ENCODE measurements around the gene MKKS. TPM values are rescaled to one million over a fixed set of nuclear protein-coding genes. Genes with fewer than 3 reads are reported as not detected.

Gene MKKS
- total RNA-seq, 1 experiment from 2014 or later: 19.9 TPM

DNA sequence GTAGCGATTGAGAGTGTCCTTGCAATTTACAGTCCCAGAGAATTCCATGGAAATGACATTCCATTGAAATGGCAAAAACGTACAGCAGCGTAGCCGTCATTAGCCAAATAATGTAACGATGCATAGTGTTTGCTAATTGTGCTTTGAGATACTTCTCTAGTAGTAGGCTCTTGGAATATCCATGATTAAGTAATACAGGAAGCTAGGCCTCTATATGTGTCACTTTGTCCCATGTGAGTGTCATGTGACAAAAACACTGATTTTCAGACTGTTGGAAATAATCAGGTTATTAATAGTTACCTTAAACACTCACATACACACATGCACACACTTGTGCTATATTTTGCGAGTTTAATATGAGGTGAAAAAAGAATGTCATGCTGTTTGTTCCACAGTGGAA lies 36.3 kb upstream of the MKKS start:
- intact Hi-C loops (cut with micrococcal nuclease): no loop called here
- peaks cover 45 to 47% of the 10 kb centered on the region in 2 experiments for H3K4me1 ChIP-seq (ENCODE audit: control insufficient read depth in 1 of 2, insufficient read depth in 2 of 2, low read length in 2 of 2)
- H3K9me2 ChIP-seq (ENCODE audit: insufficient read depth): no peaks in the 10 kb centered on the region
- H4K20me1 ChIP-seq (ENCODE audit: insufficient read depth): no peaks in the 10 kb centered on the region
- CTCF ChIA-PET: no interaction called here
- no peak overlapping the region for H3K4me2 ChIP-seq (ENCODE audit: low read length)
- H3K27ac ChIP-seq (ENCODE audit: low read depth, low read length): 0 out of 2 replicates have a peak overlapping the region, but pooled peaks have one; percentile 7
- no peak overlapping the region for H3K4me3 ChIP-seq (replicated peaks in 1 of 2; ENCODE audit: low read depth in 1 of 2, low read length in 2 of 2)
- DNase-seq (ENCODE audit: low read depth, low spot score) (no peak), ATAC-seq (no peak)
- no peaks in the 10 kb centered on the region for H3K9me3 ChIP-seq (ENCODE audit: control insufficient read depth in 1 of 2, insufficient read depth in 1 of 2, low read depth in 1 of 2, low read length in 2 of 2)
- H3K36me3 ChIP-seq (ENCODE audit: control insufficient read depth in 1 of 2, insufficient read depth in 2 of 2, low read length in 2 of 2): no peaks in the 10 kb centered on the region
- no peaks in the 10 kb centered on the region for H3K27me3 ChIP-seq (ENCODE audit: insufficient read depth, low read length)
- POLR2A ChIA-PET: no interaction called here
- RAD21 ChIA-PET (ENCODE audit: low non-redundant PET in 1 of 2, low total read pairs in 2 of 2, uncharacterized antibody in 2 of 2, unreplicated experiment in 2 of 2): no interaction called here
- no TSS peak for BruUV-seq (replicated peaks)
- TF ChIP-seq FOSL1 (IDR thresholded peaks at IDR 0.05; ENCODE audit: low read depth): no peak
- TF ChIP-seq EZH2phosphoT487 (IDR thresholded peaks at IDR 0.05; ENCODE audit: borderline replicate concordance): no peak
- TF ChIP-seq, protein P1, sequence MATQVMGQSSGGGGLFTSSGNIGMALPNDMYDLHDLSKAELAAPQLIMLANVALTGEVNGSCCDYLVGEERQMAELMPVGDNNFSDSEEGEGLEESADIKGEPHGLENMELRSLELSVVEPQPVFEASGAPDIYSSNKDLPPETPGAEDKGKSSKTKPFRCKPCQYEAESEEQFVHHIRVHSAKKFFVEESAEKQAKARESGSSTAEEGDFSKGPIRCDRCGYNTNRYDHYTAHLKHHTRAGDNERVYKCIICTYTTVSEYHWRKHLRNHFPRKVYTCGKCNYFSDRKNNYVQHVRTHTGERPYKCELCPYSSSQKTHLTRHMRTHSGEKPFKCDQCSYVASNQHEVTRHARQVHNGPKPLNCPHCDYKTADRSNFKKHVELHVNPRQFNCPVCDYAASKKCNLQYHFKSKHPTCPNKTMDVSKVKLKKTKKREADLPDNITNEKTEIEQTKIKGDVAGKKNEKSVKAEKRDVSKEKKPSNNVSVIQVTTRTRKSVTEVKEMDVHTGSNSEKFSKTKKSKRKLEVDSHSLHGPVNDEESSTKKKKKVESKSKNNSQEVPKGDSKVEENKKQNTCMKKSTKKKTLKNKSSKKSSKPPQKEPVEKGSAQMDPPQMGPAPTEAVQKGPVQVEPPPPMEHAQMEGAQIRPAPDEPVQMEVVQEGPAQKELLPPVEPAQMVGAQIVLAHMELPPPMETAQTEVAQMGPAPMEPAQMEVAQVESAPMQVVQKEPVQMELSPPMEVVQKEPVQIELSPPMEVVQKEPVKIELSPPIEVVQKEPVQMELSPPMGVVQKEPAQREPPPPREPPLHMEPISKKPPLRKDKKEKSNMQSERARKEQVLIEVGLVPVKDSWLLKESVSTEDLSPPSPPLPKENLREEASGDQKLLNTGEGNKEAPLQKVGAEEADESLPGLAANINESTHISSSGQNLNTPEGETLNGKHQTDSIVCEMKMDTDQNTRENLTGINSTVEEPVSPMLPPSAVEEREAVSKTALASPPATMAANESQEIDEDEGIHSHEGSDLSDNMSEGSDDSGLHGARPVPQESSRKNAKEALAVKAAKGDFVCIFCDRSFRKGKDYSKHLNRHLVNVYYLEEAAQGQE (IDR thresholded peaks at IDR 0.05; ENCODE audit: low read depth): no peak
- no peak for TF ChIP-seq POLR2AphosphoS5 (IDR thresholded peaks at IDR 0.05; ENCODE audit: low read depth, low read length)
- TF ChIP-seq SRF (IDR thresholded peaks at IDR 0.05; ENCODE audit: low read depth): no peak
- no peak for TF ChIP-seq EGR1 (IDR thresholded peaks at IDR 0.05; ENCODE audit: low read depth)
- no peak for TF ChIP-seq POLR2A (IDR thresholded peaks at IDR 0.05; ENCODE audit: borderline replicate concordance, extremely low read depth, insufficient read depth, insufficient read length)
- no peak for TF ChIP-seq SIN3A (IDR thresholded peaks at IDR 0.05; ENCODE audit: low read depth)
- TF ChIP-seq EZH2 (IDR thresholded peaks at IDR 0.05): no peak
- TF ChIP-seq, protein P2, sequence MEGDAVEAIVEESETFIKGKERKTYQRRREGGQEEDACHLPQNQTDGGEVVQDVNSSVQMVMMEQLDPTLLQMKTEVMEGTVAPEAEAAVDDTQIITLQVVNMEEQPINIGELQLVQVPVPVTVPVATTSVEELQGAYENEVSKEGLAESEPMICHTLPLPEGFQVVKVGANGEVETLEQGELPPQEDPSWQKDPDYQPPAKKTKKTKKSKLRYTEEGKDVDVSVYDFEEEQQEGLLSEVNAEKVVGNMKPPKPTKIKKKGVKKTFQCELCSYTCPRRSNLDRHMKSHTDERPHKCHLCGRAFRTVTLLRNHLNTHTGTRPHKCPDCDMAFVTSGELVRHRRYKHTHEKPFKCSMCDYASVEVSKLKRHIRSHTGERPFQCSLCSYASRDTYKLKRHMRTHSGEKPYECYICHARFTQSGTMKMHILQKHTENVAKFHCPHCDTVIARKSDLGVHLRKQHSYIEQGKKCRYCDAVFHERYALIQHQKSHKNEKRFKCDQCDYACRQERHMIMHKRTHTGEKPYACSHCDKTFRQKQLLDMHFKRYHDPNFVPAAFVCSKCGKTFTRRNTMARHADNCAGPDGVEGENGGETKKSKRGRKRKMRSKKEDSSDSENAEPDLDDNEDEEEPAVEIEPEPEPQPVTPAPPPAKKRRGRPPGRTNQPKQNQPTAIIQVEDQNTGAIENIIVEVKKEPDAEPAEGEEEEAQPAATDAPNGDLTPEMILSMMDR (IDR thresholded peaks at IDR 0.05 in 2 of 3, conservative IDR thresholded peaks at IDR 0.05 in 1 of 3; ENCODE audit: borderline replicate concordance in 1 of 3, insufficient read depth in 1 of 3, low read depth in 2 of 3, low read length in 2 of 3): no peak
- TF ChIP-seq RAD21 (IDR thresholded peaks at IDR 0.05; ENCODE audit: low read depth): no peak
- TF ChIP-seq, protein P3, sequence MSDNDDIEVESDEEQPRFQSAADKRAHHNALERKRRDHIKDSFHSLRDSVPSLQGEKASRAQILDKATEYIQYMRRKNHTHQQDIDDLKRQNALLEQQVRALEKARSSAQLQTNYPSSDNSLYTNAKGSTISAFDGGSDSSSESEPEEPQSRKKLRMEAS (IDR thresholded peaks at IDR 0.05): no peak
- no peak for TF ChIP-seq CBX3 (IDR thresholded peaks at IDR 0.05; ENCODE audit: low read depth)
- TF ChIP-seq SP1 (IDR thresholded peaks at IDR 0.05; ENCODE audit: low read depth): no peak
- no peak for TF ChIP-seq ELF1 (IDR thresholded peaks at IDR 0.05; ENCODE audit: borderline replicate concordance, low read depth)
- TF ChIP-seq TCF7L2 (IDR thresholded peaks at IDR 0.05; ENCODE audit: borderline replicate concordance, extremely low read depth, insufficient read depth, insufficient read length): no peak
- TF ChIP-seq ZNF274 (IDR thresholded peaks at IDR 0.05; ENCODE audit: low read depth, low read length): no peak
- TF ChIP-seq, protein P4, sequence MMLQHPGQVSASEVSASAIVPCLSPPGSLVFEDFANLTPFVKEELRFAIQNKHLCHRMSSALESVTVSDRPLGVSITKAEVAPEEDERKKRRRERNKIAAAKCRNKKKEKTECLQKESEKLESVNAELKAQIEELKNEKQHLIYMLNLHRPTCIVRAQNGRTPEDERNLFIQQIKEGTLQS (IDR thresholded peaks at IDR 0.05): no peak
- TF ChIP-seq YY1 (IDR thresholded peaks at IDR 0.05; ENCODE audit: extremely low read depth, insufficient replicate concordance, low read depth, low read length): no peak
- TF ChIP-seq CEBPB (IDR thresholded peaks at IDR 0.05; ENCODE audit: low read depth): no peak
- no peak overlapping the region for H3K9ac ChIP-seq (ENCODE audit: low read length)
- peaks cover 4% of the 10 kb centered on the region; the same call in 1 of the 2 replicates for H3K79me2 ChIP-seq (ENCODE audit: insufficient read depth, low read length)
- H2AFZ ChIP-seq (ENCODE audit: low read depth, low read length, poor library complexity, severe bottlenecking): no peak overlapping the region

All from HCT116 (cell line).